ENCODE results near the gene CDH6.

Gene CDH6

DNA sequence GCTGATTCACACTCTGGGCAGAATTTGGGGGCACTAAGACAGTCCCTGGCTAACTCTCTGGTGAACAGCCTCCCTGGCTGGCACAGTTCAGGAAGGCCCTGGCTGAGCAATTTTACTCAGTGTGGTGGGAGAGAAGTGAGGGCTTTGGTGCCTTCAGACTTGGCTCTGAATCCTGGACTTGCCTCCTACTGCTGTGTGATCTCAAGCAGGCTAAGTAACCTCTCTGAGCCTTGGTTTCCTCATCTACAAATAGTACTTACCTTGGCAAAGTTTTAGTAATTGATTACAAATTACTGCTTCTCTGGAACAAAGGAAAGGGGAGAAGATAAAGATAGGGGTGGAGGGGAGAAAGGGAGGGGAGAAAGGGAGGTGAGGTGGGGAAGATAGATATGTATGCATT, 184.7 kb downstream of the CDH6 start:
- H3K79me2 ChIP-seq (ENCODE audit: insufficient read depth, low read length) = no peaks in the 10 kb centered on the region
- no peak overlapping the region for H3K4me2 ChIP-seq (ENCODE audit: low read depth, low read length, poor library complexity, severe bottlenecking)
- no peaks in the 10 kb centered on the region for H3K36me3 ChIP-seq (ENCODE audit: low read length)
- no peaks in the 10 kb centered on the region for H3F3A ChIP-seq (ENCODE audit: insufficient read depth)
- no peaks in the 10 kb centered on the region for H4K20me1 ChIP-seq (ENCODE audit: low read depth, low read length)
- H3K27ac ChIP-seq (ENCODE audit: low read depth, low read length) = no peak overlapping the region
- H3K9me3 ChIP-seq (ENCODE audit: insufficient read depth, low read length) = no peaks in the 10 kb centered on the region
- no peak overlapping the region for H3K4me3 ChIP-seq (ENCODE audit: insufficient read depth, low read length, poor library complexity, severe bottlenecking)
- H3K9me2 ChIP-seq (replicated peaks; ENCODE audit: insufficient read depth, low read length) = no peaks in the 10 kb centered on the region
- H3K27me3 ChIP-seq (ENCODE audit: low read length) = no peaks in the 10 kb centered on the region
- TF ChIP-seq, protein P1, sequence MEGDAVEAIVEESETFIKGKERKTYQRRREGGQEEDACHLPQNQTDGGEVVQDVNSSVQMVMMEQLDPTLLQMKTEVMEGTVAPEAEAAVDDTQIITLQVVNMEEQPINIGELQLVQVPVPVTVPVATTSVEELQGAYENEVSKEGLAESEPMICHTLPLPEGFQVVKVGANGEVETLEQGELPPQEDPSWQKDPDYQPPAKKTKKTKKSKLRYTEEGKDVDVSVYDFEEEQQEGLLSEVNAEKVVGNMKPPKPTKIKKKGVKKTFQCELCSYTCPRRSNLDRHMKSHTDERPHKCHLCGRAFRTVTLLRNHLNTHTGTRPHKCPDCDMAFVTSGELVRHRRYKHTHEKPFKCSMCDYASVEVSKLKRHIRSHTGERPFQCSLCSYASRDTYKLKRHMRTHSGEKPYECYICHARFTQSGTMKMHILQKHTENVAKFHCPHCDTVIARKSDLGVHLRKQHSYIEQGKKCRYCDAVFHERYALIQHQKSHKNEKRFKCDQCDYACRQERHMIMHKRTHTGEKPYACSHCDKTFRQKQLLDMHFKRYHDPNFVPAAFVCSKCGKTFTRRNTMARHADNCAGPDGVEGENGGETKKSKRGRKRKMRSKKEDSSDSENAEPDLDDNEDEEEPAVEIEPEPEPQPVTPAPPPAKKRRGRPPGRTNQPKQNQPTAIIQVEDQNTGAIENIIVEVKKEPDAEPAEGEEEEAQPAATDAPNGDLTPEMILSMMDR (IDR thresholded peaks at IDR 0.05; ENCODE audit: insufficient read depth, low read length, poor library complexity, severe bottlenecking) = no peak
- no peak for TF ChIP-seq EZH2phosphoT487 (conservative IDR thresholded peaks at IDR 0.05; ENCODE audit: low read length)
- H2AFZ ChIP-seq (ENCODE audit: low read depth, low read length, severe bottlenecking) = no peak overlapping the region
- H3K9ac ChIP-seq (ENCODE audit: low read length) = no peak overlapping the region

Data from SU-DHL-6 (cell line).